ENCODE results near the gene SNAI3. TPM values are rescaled to one million over a fixed set of nuclear protein-coding genes. Genes with fewer than 3 reads are reported as not detected.

SNAI3 gene
- total RNA-seq, 1 donor from 2014 or later: 6.1 TPM

GRCh38 chr16:88716601-88717001 lies 30.3 kb upstream of the SNAI3 start:
- Histone ChIP-seq H3K4me3 (no peak overlapping the region), H3K27ac (no peak overlapping the region), H3K9me3 (no peaks in the 10 kb centered on the region), H3K36me3 (peaks cover 84% of the 10 kb centered on the region), H3K27me3 (ENCODE audit: low read depth) (no peaks in the 10 kb centered on the region), H3K4me1 (no peaks in the 10 kb centered on the region)
- TF ChIP-seq CTCF (IDR thresholded peaks at IDR 0.05): no peak
- intact Hi-C loops (cut with DNase I): no loop called here
- no peak for ATAC-seq
- no peak for DNase-seq

- H3K4me3 ChIP-seq: no peak overlapping the region
- intact Hi-C loops (cut with DNase I): no loop called here
- no peaks in the 10 kb centered on the region for H3K4me1 ChIP-seq
- DNase-seq: no peak
- H3K27me3 ChIP-seq (ENCODE audit: low read depth): no peaks in the 10 kb centered on the region
- H3K27ac ChIP-seq: no peak overlapping the region
- H3K36me3 ChIP-seq: peaks cover 80% of the 10 kb centered on the region
- no peak for ATAC-seq
- TF ChIP-seq CTCF (IDR thresholded peaks at IDR 0.05): no peak
- no peaks in the 10 kb centered on the region for H3K9me3 ChIP-seq
These were observed 29.9 kb upstream of the SNAI3 start for GRCh38 chr16:88716201-88716600.

- Histone ChIP-seq H3K4me3 (no peak overlapping the region), H3K36me3 (peaks cover 74% of the 10 kb centered on the region), H3K27me3 (ENCODE audit: low read depth) (no peaks in the 10 kb centered on the region), H3K4me1 (no peaks in the 10 kb centered on the region), H3K27ac (no peak overlapping the region), H3K9me3 (no peaks in the 10 kb centered on the region)
- no peak for DNase-seq
- no peak for TF ChIP-seq CTCF (IDR thresholded peaks at IDR 0.05)
- ATAC-seq: no peak
- intact Hi-C loops (cut with DNase I): no loop called here
These were observed 29.2 kb upstream of the SNAI3 start for GRCh38 chr16:88715312-88716190.

GRCh38 chr16:88714420-88715302 lies 28.4 kb upstream of the SNAI3 start:
- no peaks in the 10 kb centered on the region for H3K27me3 ChIP-seq (ENCODE audit: low read depth)
- no peak for DNase-seq
- no peak overlapping the region for H3K27ac ChIP-seq
- no peak for TF ChIP-seq CTCF (IDR thresholded peaks at IDR 0.05)
- H3K9me3 ChIP-seq: no peaks in the 10 kb centered on the region
- ATAC-seq: peak; percentile 7 to 11
- no peak overlapping the region for H3K4me3 ChIP-seq
- peaks cover 65% of the 10 kb centered on the region for H3K36me3 ChIP-seq
- intact Hi-C loops (cut with DNase I): no loop called here
- no peaks in the 10 kb centered on the region for H3K4me1 ChIP-seq

GRCh38 chr16:88713568-88714419 lies 27.5 kb upstream of the SNAI3 start:
- no peaks in the 10 kb centered on the region for H3K27me3 ChIP-seq (ENCODE audit: low read depth)
- DNase-seq: no peak
- TF ChIP-seq CTCF (IDR thresholded peaks at IDR 0.05): no peak
- peaks cover 56% of the 10 kb centered on the region for H3K36me3 ChIP-seq
- H3K9me3 ChIP-seq: no peaks in the 10 kb centered on the region
- H3K27ac ChIP-seq: no peak overlapping the region
- H3K4me3 ChIP-seq: no peak overlapping the region
- intact Hi-C loops (cut with DNase I): no loop called here
- peak; percentile 7 to 8 for ATAC-seq
- no peaks in the 10 kb centered on the region for H3K4me1 ChIP-seq
